Mesenchymal stem cell (in vitro differentiated cells and primary cell): ENCODE results near the gene GIGYF2.
A peak's percentile ranks its signal among the peaks of the same experiment; 100 is the strongest.

Source experiments
- DNase-seq: peaks from one replicate; pipeline ENCODE4 v3.0.0-alpha.2; 2013
- H2AFZ ChIP-seq: one replicate; pipeline ENCODE4 v1.6.1; 2013; ENCODE audit warnings: low read depth, mild to moderate bottlenecking, control low read depth, inconsistent platforms, low read length, moderate library complexity
- H2AK5ac ChIP-seq: 2 replicates; pipeline ENCODE4 v1.6.1; 2013; ENCODE audit warnings: low read length, moderate library complexity, mild to moderate bottlenecking, inconsistent platforms; ENCODE audit not compliant: severe bottlenecking
- H2BK120ac ChIP-seq: one replicate; pipeline ENCODE4 v1.6.1; 2013; ENCODE audit warnings: low read depth, mild to moderate bottlenecking, inconsistent platforms, low read length, moderate library complexity
- H2BK12ac ChIP-seq, 2 experiments: one replicate each; pipeline ENCODE4 v1.6.1; 2013; ENCODE audit warnings: inconsistent platforms in 2 of 2, low read length in 2 of 2, mild to moderate bottlenecking in 2 of 2, moderate library complexity in 2 of 2, control low read depth in 1 of 2
- H2BK15ac ChIP-seq: one replicate; pipeline ENCODE4 v1.6.1; 2013; ENCODE audit warnings: mild to moderate bottlenecking, low read depth, inconsistent platforms; ENCODE audit not compliant: poor library complexity, severe bottlenecking
- H2BK5ac ChIP-seq: 2 replicates; pipeline ENCODE4 v1.6.1; 2013; ENCODE audit warnings: low read depth, mild to moderate bottlenecking, low read length, control low read depth, inconsistent platforms; ENCODE audit not compliant: poor library complexity, severe bottlenecking
- H3K14ac ChIP-seq, 2 experiments: one replicate each; pipeline ENCODE4 v1.6.1; 2013; ENCODE audit warnings: inconsistent platforms in 2 of 2, low read length in 2 of 2, control low read depth in 1 of 2, mild to moderate bottlenecking in 1 of 2, moderate library complexity in 1 of 2
- H3K18ac ChIP-seq, 2 experiments: one replicate each; pipeline ENCODE4 v1.6.1; 2013; ENCODE audit warnings: inconsistent platforms in 2 of 2, low read length in 2 of 2, control low read depth in 1 of 2, low read depth in 1 of 2, mild to moderate bottlenecking in 1 of 2
- H3K23ac ChIP-seq, 2 experiments: one replicate each; pipeline ENCODE4 v1.6.1; 2013; ENCODE audit warnings: inconsistent platforms in 2 of 2, low read length in 2 of 2, mild to moderate bottlenecking in 2 of 2, moderate library complexity in 2 of 2, control low read depth in 1 of 2
- H3K27ac ChIP-seq: 2 replicates; pipeline ENCODE4 v1.5.1; 2013; ENCODE audit warnings: mild to moderate bottlenecking, moderate library complexity, low read length, control low read depth, inconsistent platforms; ENCODE audit not compliant: poor library complexity, severe bottlenecking
- H3K27me3 ChIP-seq, 2 experiments: 2 replicates each; pipeline versions ENCODE4 v1.6.1 to v1.7.0; 2013; ENCODE audit warnings: low read length in 2 of 2, mild to moderate bottlenecking in 2 of 2, moderate library complexity in 2 of 2, control low read depth in 1 of 2, inconsistent platforms in 1 of 2; ENCODE audit not compliant: control insufficient read depth in 1 of 2, insufficient read depth in 1 of 2
- H3K36me3 ChIP-seq, 2 experiments: 2 replicates each; pipeline versions ENCODE4 v1.6.1 to v1.7.0; 2013; ENCODE audit warnings: low read length in 2 of 2, control low read depth in 1 of 2, inconsistent platforms in 1 of 2, low read depth in 1 of 2, mild to moderate bottlenecking in 1 of 2; ENCODE audit not compliant: insufficient read depth in 2 of 2, control insufficient read depth in 1 of 2
- H3K4ac ChIP-seq, 2 experiments: one replicate each; pipeline ENCODE4 v1.6.1; 2013; ENCODE audit warnings: inconsistent platforms in 2 of 2, low read length in 2 of 2, mild to moderate bottlenecking in 2 of 2, moderate library complexity in 2 of 2, control low read depth in 1 of 2, low read depth in 1 of 2
- H3K4me1 ChIP-seq: 2 replicates; pipeline ENCODE4 v1.6.1; 2013; ENCODE audit warnings: low read depth, low read length, control low read depth; ENCODE audit not compliant: control insufficient read depth, insufficient read depth
- H3K4me2 ChIP-seq: 2 replicates; pipeline ENCODE4 v1.6.1; 2013; ENCODE audit warnings: low read length, mild to moderate bottlenecking, inconsistent platforms; ENCODE audit not compliant: poor library complexity, severe bottlenecking
- H3K4me3 ChIP-seq, 2 experiments: 2 replicates each; pipeline versions ENCODE4 v1.5.1 to v1.7.0; 2013; ENCODE audit warnings: low read length in 2 of 2, mild to moderate bottlenecking in 2 of 2, control low read depth in 1 of 2, low read depth in 1 of 2; ENCODE audit not compliant: insufficient read depth in 1 of 2
- H3K79me1 ChIP-seq: replicated peaks from 2 replicates; pipeline ENCODE4 v1.6.1; 2013; ENCODE audit warnings: mild to moderate bottlenecking, control low read depth, low read length, inconsistent platforms; ENCODE audit not compliant: poor library complexity, severe bottlenecking
- H3K9ac ChIP-seq: 2 replicates; pipeline ENCODE4 v1.7.0; 2013; ENCODE audit warnings: mild to moderate bottlenecking, low read length, moderate library complexity
- H3K9me3 ChIP-seq: 2 replicates; pipeline ENCODE4 v1.7.0; 2013; ENCODE audit warnings: mild to moderate bottlenecking, low read length; ENCODE audit not compliant: control insufficient read depth
- H4K8ac ChIP-seq: one replicate; pipeline ENCODE4 v1.6.1; 2013; ENCODE audit warnings: inconsistent platforms, mild to moderate bottlenecking, low read length, moderate library complexity
- H4K91ac ChIP-seq: one replicate; pipeline ENCODE4 v1.6.1; 2013; ENCODE audit warnings: mild to moderate bottlenecking, low read length, inconsistent platforms
- WGBS: methylation state at CpG from one replicate; pipeline ENCODE4 v1.1.7; 2013; ENCODE audit warnings: mixed read lengths; 5-methylcytosine and 5-hydroxymethylcytosine counted together

The GIGYF2 gene

GRCh38 chr2:232744963-232745362, 47.8 kb downstream of the GIGYF2 start:
- H3K79me1 ChIP-seq, result peaks cover 23% of the 10 kb centered on the region
- no peak overlapping the region for H3K23ac ChIP-seq
- no peak overlapping the region for H3K4me3 ChIP-seq
- no peak overlapping the region for H2BK5ac ChIP-seq
- H3K4me2 ChIP-seq, result peak overlapping the region; percentile 22
- no peak overlapping the region for H2BK12ac ChIP-seq
- H3K9ac ChIP-seq, result no peak overlapping the region
- H2BK15ac ChIP-seq, result no peak overlapping the region
- no peak overlapping the region for H2AK5ac ChIP-seq
- no peak overlapping the region for H3K27ac ChIP-seq
- H3K14ac ChIP-seq, result no peak overlapping the region
- H3K18ac ChIP-seq, result no peak overlapping the region
- H4K91ac ChIP-seq, result no peak overlapping the region
- no peak overlapping the region for H4K8ac ChIP-seq
- H3K4me1 ChIP-seq, result no peaks in the 10 kb centered on the region
- no peak for DNase-seq
- H3K9me3 ChIP-seq, result no peaks in the 10 kb centered on the region
- H2AFZ ChIP-seq, result no peak overlapping the region
- H3K27me3 ChIP-seq, result no peaks in the 10 kb centered on the region
- no peak overlapping the region for H3K4ac ChIP-seq
- no CpG with 5 or more reads among the region's 1 CpG for WGBS
- H2BK120ac ChIP-seq, result no peak overlapping the region
- peaks cover 4 to 67% of the 10 kb centered on the region in 2 experiments for H3K36me3 ChIP-seq

- no peaks in the 10 kb centered on the region for H3K4me1 ChIP-seq
- no peak for DNase-seq
- H3K27me3 ChIP-seq, result no peaks in the 10 kb centered on the region
- no peak overlapping the region for H4K8ac ChIP-seq
- H3K23ac ChIP-seq, result no peak overlapping the region
- no peak overlapping the region for H3K4ac ChIP-seq
- no peak overlapping the region for H3K27ac ChIP-seq
- no peak overlapping the region for H3K18ac ChIP-seq
- peaks cover 7 to 80% of the 10 kb centered on the region in 2 experiments for H3K36me3 ChIP-seq
- no peak overlapping the region for H3K9ac ChIP-seq
- H3K14ac ChIP-seq, result no peak overlapping the region
- no peak overlapping the region for H3K4me3 ChIP-seq
- H4K91ac ChIP-seq, result no peak overlapping the region
- no peak overlapping the region for H3K4me2 ChIP-seq
- no peak overlapping the region for H2BK5ac ChIP-seq
- no peak overlapping the region for H2BK120ac ChIP-seq
- H3K79me1 ChIP-seq, result peaks cover 18% of the 10 kb centered on the region
- H2BK15ac ChIP-seq, result no peak overlapping the region
- no peaks in the 10 kb centered on the region for H3K9me3 ChIP-seq
- no peak overlapping the region for H2AFZ ChIP-seq
- WGBS, result 93% methylated on average over 2 of the region's 3 CpGs
- no peak overlapping the region for H2BK12ac ChIP-seq
- no peak overlapping the region for H2AK5ac ChIP-seq
Observed at GRCh38 chr2:232748038-232748437, 50.9 kb downstream of the GIGYF2 start.

GRCh38 chr2:232749331-232749730, 52.2 kb downstream of the GIGYF2 start:
- no peaks in the 10 kb centered on the region for H3K27me3 ChIP-seq
- H3K9ac ChIP-seq, result no peak overlapping the region
- H3K27ac ChIP-seq, result no peak overlapping the region
- H3K36me3 ChIP-seq, result peaks cover 10 to 80% of the 10 kb centered on the region in 2 experiments
- DNase-seq, result no peak
- H2AFZ ChIP-seq, result no peak overlapping the region
- H2AK5ac ChIP-seq, result no peak overlapping the region
- no peak overlapping the region for H4K8ac ChIP-seq
- no peak overlapping the region for H2BK15ac ChIP-seq
- H3K23ac ChIP-seq, result no peak overlapping the region
- H3K18ac ChIP-seq, result no peak overlapping the region
- no peak overlapping the region for H2BK12ac ChIP-seq
- no peaks in the 10 kb centered on the region for H3K4me1 ChIP-seq
- H3K4me3 ChIP-seq, result no peak overlapping the region
- H3K9me3 ChIP-seq, result no peaks in the 10 kb centered on the region
- H4K91ac ChIP-seq, result no peak overlapping the region
- 98% methylated on average over 2 of the region's 3 CpGs for WGBS
- peaks cover 14% of the 10 kb centered on the region for H3K79me1 ChIP-seq
- no peak overlapping the region for H2BK120ac ChIP-seq
- H3K4me2 ChIP-seq, result no peak overlapping the region
- no peak overlapping the region for H3K4ac ChIP-seq
- no peak overlapping the region for H3K14ac ChIP-seq
- no peak overlapping the region for H2BK5ac ChIP-seq

- Histone ChIP-seq H2BK5ac (no peak overlapping the region), H3K23ac (no peak overlapping the region), H4K8ac (no peak overlapping the region), H3K4me3 (no peak overlapping the region), H4K91ac (no peak overlapping the region), H2AK5ac (no peak overlapping the region), H3K27ac (no peak overlapping the region), H2BK120ac (no peak overlapping the region), H3K36me3 (peaks cover 10 to 79% of the 10 kb centered on the region in 2 experiments), H2BK12ac (no peak overlapping the region), H3K18ac (no peak overlapping the region), H2AFZ (no peak overlapping the region), H3K27me3 (no peaks in the 10 kb centered on the region), H2BK15ac (no peak overlapping the region), H3K14ac (no peak overlapping the region), H3K4me2 (no peak overlapping the region), H3K4ac (no peak overlapping the region), H3K79me1 (peaks cover 14% of the 10 kb centered on the region), H3K4me1 (no peaks in the 10 kb centered on the region), H3K9me3 (no peaks in the 10 kb centered on the region), H3K9ac (no peak overlapping the region)
- whole genome bisulfite sequencing, result no CpG with 5 or more reads among the region's 4 CpGs
- no peak for DNase-seq
Observed at GRCh38 chr2:232750135-232750671, 53.1 kb downstream of the GIGYF2 start.
